PFSK-1 (cell line): ENCODE data around the gene S100A3.

ENCODE experiments used
- POLR2AphosphoS5 ChIP-seq: IDR thresholded peaks from 2 replicates; pipeline ENCODE4 v1.6.1; 2012; ENCODE audit warnings: low read depth, mild to moderate bottlenecking, control low read depth, low read length, moderate library complexity
- SIN3A ChIP-seq: IDR thresholded peaks from 2 replicates; pipeline ENCODE4 v1.6.1; 2012; ENCODE audit warnings: mild to moderate bottlenecking, low read length, moderate library complexity, borderline replicate concordance; ENCODE audit not compliant: insufficient read depth
- TF ChIP-seq, protein P1 (sequence below), 2 experiments: IDR thresholded peaks; 2 replicates each; pipeline versions ENCODE4 v1.6.1 to v1.8.0; 2011 to 2012; ENCODE audit warnings: low read depth in 2 of 2, low read length in 2 of 2, control low read depth in 1 of 2, inconsistent platforms in 1 of 2, mild to moderate bottlenecking in 1 of 2, moderate library complexity in 1 of 2; ENCODE audit not compliant: insufficient read depth in 1 of 2

DNA sequence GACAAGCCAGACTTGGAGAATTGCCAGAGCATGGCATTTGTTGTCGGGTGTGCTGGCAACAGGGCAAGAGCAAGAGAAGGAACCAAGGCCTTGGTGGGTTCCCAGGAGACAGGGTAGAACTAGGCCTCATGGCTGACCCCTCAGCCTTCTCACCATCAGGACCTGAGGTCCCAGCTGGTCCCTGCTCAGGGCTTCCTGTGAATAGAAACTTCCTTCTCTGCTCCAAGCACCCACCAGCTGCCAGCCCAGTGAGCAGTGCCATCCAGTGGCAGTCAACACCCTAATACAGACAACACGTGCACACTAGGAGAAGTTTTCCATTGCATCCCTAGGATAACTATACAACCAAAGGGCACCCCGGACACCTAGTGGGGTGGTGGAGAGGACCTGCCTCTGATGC, 36.0 kb downstream of the S100A3 start:
- TF ChIP-seq POLR2AphosphoS5 (no peak), SIN3A (no peak)
- TF ChIP-seq, protein P1, sequence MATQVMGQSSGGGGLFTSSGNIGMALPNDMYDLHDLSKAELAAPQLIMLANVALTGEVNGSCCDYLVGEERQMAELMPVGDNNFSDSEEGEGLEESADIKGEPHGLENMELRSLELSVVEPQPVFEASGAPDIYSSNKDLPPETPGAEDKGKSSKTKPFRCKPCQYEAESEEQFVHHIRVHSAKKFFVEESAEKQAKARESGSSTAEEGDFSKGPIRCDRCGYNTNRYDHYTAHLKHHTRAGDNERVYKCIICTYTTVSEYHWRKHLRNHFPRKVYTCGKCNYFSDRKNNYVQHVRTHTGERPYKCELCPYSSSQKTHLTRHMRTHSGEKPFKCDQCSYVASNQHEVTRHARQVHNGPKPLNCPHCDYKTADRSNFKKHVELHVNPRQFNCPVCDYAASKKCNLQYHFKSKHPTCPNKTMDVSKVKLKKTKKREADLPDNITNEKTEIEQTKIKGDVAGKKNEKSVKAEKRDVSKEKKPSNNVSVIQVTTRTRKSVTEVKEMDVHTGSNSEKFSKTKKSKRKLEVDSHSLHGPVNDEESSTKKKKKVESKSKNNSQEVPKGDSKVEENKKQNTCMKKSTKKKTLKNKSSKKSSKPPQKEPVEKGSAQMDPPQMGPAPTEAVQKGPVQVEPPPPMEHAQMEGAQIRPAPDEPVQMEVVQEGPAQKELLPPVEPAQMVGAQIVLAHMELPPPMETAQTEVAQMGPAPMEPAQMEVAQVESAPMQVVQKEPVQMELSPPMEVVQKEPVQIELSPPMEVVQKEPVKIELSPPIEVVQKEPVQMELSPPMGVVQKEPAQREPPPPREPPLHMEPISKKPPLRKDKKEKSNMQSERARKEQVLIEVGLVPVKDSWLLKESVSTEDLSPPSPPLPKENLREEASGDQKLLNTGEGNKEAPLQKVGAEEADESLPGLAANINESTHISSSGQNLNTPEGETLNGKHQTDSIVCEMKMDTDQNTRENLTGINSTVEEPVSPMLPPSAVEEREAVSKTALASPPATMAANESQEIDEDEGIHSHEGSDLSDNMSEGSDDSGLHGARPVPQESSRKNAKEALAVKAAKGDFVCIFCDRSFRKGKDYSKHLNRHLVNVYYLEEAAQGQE (IDR thresholded peaks at IDR 0.05; ENCODE audit: insufficient read depth in 1 of 2, low read depth in 2 of 2, low read length in 2 of 2) = no peak
